Progenitor cell of endocrine pancreas (in vitro differentiated cells): Measurements from ENCODE around the gene RPL38. TPM values are rescaled to one million over a fixed set of nuclear protein-coding genes. Genes with fewer than 3 reads are reported as not detected.
"Not testable (repeated sequence)": the region's sequence is repeated elsewhere in the genome, so short reads cannot be mapped to it uniquely, and the experiment has no call there.

Experiments
- DNase-seq: peaks from one replicate; pipeline ENCODE4 v3.0.0; 2021; ENCODE audit warnings: low spot score; ENCODE audit not compliant: unreplicated experiment
- H3K27ac Mint-ChIP-seq: 2 replicates; pipeline ENCODE4 v1.8.0; 2021; ENCODE audit warnings: mild to moderate bottlenecking, moderate library complexity, mixed read lengths
- H3K27me3 Mint-ChIP-seq: 2 replicates; pipeline ENCODE4 v1.8.0; 2021; ENCODE audit warnings: mixed read lengths
- H3K36me3 Mint-ChIP-seq: 2 replicates; pipeline ENCODE4 v1.8.0; 2022; ENCODE audit warnings: mixed read lengths; ENCODE audit not compliant: insufficient read depth
- H3K4me1 Mint-ChIP-seq: 2 replicates; pipeline ENCODE4 v1.8.0; 2021; ENCODE audit warnings: low read depth, mixed read lengths
- H3K4me3 Mint-ChIP-seq: 2 replicates; pipeline ENCODE4 v1.8.0; 2021; ENCODE audit warnings: low read depth, mild to moderate bottlenecking, moderate library complexity, mixed read lengths
- H3K9me3 Mint-ChIP-seq: 2 replicates; pipeline ENCODE4 v1.8.0; 2021; ENCODE audit warnings: low read depth, mixed read lengths
- total RNA-seq: library from RNA; stranded (reverse); gene quantifications from 2 replicates; pipeline ENCODE4 v1.2.1, GENCODE V29; 2021
- TF ChIP-seq, protein P1 (sequence below): fragments of 200-600 bp; sonication (generic); IDR thresholded peaks from one replicate; pipeline ENCODE4 v1.5.0; 2021; ENCODE audit warnings: antibody characterized with exemption, mild to moderate bottlenecking; ENCODE audit not compliant: unreplicated experiment

The RPL38 gene
- total RNA-seq, 1 donor from 2014 or later: 798 TPM

DNA sequence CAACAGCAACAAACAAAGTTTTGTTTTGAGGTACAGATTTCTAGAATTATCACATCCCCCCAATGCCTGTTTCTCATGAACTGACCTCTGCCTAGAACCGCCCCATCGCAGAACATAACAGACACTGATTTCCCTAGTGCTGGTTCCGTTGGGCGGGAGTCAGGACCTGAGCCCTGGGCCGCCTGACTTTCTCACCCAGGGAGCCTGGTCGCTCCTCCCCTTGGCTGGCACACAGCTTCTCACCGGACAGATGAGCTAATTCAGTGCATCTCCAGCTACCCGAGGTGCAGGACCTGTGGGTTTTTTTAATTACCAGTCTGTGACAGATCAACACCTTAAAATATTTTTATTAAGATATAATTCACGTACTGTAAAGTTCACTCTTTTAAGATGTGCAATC lies 20.1 kb upstream of the RPL38 start:
- Mint-ChIP-seq H3K9me3 (no peaks in the 10 kb centered on the region), H3K4me3 (no peak overlapping the region)
- no peak for DNase-seq

DNA sequence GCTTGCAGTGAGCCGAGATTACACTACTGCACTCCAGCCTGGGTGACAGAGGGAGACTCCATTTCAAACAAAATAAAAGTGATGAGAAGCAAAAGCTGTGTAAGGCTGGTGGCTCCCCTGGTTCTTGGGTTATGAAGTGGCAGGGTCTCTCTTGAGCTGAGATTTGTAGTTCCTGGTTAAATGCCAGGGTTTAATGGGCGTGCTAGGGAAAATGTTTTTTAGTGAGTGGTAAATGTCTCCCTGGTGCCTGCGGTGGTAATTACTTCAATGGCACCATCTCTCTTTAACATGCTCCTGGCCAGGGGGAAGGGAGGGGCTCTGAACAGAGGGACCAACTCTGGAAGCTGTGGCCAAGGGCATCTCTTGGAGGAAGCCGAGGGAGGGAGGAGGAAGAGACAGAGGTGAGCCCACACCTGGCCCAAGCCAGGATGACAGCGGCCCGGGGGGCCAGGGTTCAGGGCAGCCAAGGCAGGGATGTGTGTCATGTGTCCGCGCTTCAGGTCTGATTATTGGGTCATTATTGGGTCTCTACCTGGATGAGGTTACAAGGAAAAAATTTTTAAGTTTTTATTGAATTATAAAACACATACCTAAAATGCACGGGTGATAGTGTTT lies 17.8 kb upstream of the RPL38 start:
- TF ChIP-seq, protein P1, sequence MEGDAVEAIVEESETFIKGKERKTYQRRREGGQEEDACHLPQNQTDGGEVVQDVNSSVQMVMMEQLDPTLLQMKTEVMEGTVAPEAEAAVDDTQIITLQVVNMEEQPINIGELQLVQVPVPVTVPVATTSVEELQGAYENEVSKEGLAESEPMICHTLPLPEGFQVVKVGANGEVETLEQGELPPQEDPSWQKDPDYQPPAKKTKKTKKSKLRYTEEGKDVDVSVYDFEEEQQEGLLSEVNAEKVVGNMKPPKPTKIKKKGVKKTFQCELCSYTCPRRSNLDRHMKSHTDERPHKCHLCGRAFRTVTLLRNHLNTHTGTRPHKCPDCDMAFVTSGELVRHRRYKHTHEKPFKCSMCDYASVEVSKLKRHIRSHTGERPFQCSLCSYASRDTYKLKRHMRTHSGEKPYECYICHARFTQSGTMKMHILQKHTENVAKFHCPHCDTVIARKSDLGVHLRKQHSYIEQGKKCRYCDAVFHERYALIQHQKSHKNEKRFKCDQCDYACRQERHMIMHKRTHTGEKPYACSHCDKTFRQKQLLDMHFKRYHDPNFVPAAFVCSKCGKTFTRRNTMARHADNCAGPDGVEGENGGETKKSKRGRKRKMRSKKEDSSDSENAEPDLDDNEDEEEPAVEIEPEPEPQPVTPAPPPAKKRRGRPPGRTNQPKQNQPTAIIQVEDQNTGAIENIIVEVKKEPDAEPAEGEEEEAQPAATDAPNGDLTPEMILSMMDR: no peak
- H3K27me3 Mint-ChIP-seq: peaks cover 3% of the 10 kb centered on the region
- DNase-seq: no peak
- H3K27ac Mint-ChIP-seq: no peak overlapping the region
- no peaks in the 10 kb centered on the region for H3K9me3 Mint-ChIP-seq
- no peak overlapping the region for H3K4me3 Mint-ChIP-seq
- H3K4me1 Mint-ChIP-seq: peaks cover 13% of the 10 kb centered on the region
- H3K36me3 Mint-ChIP-seq: no peaks in the 10 kb centered on the region

More for the DNA sequence above, 20.1 kb upstream of the RPL38 start:
- H3K27me3 Mint-ChIP-seq: peaks cover 11% of the 10 kb centered on the region
- no peaks in the 10 kb centered on the region for H3K36me3 Mint-ChIP-seq
- TF ChIP-seq, protein P1: no peak
- H3K4me1 Mint-ChIP-seq: peaks cover 15% of the 10 kb centered on the region
- no peak overlapping the region for H3K27ac Mint-ChIP-seq

DNA sequence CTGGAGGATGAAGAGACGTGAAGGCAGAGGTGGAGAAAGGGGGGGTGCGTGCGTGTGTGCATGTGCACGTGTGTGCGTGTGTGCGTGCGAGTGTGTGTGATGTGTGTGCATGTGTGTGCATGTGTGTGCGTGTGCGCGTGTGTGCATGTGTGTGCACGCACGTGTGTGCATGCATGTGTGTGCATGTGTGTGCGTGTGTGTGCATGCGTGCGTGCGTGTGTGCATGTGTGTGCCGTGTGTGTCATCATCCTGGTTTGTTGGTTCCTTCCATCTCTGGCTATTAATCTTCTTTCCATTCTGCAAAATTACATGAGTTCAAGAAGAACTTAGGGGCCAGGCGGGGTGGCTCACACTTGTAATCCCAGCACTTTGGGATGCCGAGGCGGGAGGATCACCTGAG lies 17.0 kb upstream of the RPL38 start:
- TF ChIP-seq, protein P1: no peak
- H3K27me3 Mint-ChIP-seq: no peaks in the 10 kb centered on the region
- H3K4me1 Mint-ChIP-seq: peaks cover 12% of the 10 kb centered on the region
- H3K36me3 Mint-ChIP-seq: no peaks in the 10 kb centered on the region
- H3K27ac Mint-ChIP-seq: no peak overlapping the region
- H3K9me3 Mint-ChIP-seq: no peaks in the 10 kb centered on the region
- no peak overlapping the region for H3K4me3 Mint-ChIP-seq
- DNase-seq: no peak

- DNase-seq: no peak
- H3K9me3 Mint-ChIP-seq: no peaks in the 10 kb centered on the region
- no peak overlapping the region for H3K27ac Mint-ChIP-seq
- H3K4me1 Mint-ChIP-seq: peaks cover 9% of the 10 kb centered on the region
- no peaks in the 10 kb centered on the region for H3K36me3 Mint-ChIP-seq
- H3K4me3 Mint-ChIP-seq: no peak overlapping the region
- TF ChIP-seq, protein P1: no peak
- H3K27me3 Mint-ChIP-seq: no peaks in the 10 kb centered on the region
These were observed 15.7 kb upstream of the RPL38 start for GRCh38 chr17:74187761-74188160.

GRCh38 chr17:74188687-74189086 lies 14.8 kb upstream of the RPL38 start:
- H3K4me3 Mint-ChIP-seq, H3K4me1 Mint-ChIP-seq, H3K27me3 Mint-ChIP-seq, H3K36me3 Mint-ChIP-seq, DNase-seq, H3K9me3 Mint-ChIP-seq, H3K27ac Mint-ChIP-seq: not testable (repeated sequence)

GRCh38 chr17:74190154-74190553 lies 13.3 kb upstream of the RPL38 start:
- Mint-ChIP-seq H3K27ac (no peak overlapping the region), H3K9me3 (no peaks in the 10 kb centered on the region), H3K4me3 (no peak overlapping the region), H3K36me3 (no peaks in the 10 kb centered on the region), H3K27me3 (peaks cover 12% of the 10 kb centered on the region), H3K4me1 (peaks cover 9% of the 10 kb centered on the region)
- no peak for DNase-seq
- TF ChIP-seq, protein P1: no peak
